SJSA1 (cell line): ENCODE measurements around the gene TFCP2. TPM values are rescaled to one million over a fixed set of nuclear protein-coding genes. Genes with fewer than 3 reads are reported as not detected.

ENCODE experiments used
- DNase-seq, 2 experiments: peaks; one replicate each; pipeline ENCODE4 v3.0.0-alpha.2; 2015 to 2020; ENCODE audit warnings: low spot score in 2 of 2, low read depth in 1 of 2
- H3K27ac ChIP-seq: fragments of 250-450 bp; sonication (Bioruptor Pico); 2 replicates; pipeline ENCODE4 v1.5.1; 2020; ENCODE audit warnings: mild to moderate bottlenecking, moderate library complexity
- H3K27me3 ChIP-seq: fragments of 250-450 bp; sonication (Bioruptor Pico); replicated peaks from 2 replicates; pipeline ENCODE4 v1.5.1; 2020; ENCODE audit warnings: mild to moderate bottlenecking, moderate library complexity
- H3K36me3 ChIP-seq: fragments of 250-450 bp; sonication (Bioruptor Pico); 2 replicates; pipeline ENCODE4 v1.5.1; 2020; ENCODE audit warnings: mild to moderate bottlenecking
- H3K4me1 ChIP-seq: fragments of 250-450 bp; sonication (Bioruptor Pico); replicated peaks from 2 replicates; pipeline ENCODE4 v1.6.1; 2021; ENCODE audit warnings: mild to moderate bottlenecking
- H3K4me3 ChIP-seq: fragments of 250-450 bp; sonication (Bioruptor Pico); 2 replicates; pipeline ENCODE4 v1.5.1; 2020; ENCODE audit warnings: mild to moderate bottlenecking
- H3K9me3 ChIP-seq: fragments of 250-450 bp; sonication (Bioruptor Pico); replicated peaks from 2 replicates; pipeline ENCODE4 v1.5.1; 2020; ENCODE audit warnings: mild to moderate bottlenecking
- total RNA-seq: library from RNA; depleted of rRNA; stranded (reverse); fragments of >200 nt; shearing (Covaris generic); gene quantifications from 2 replicates; pipeline ENCODE4 v1.2.3, GENCODE V29; 2014

TFCP2 gene
- total RNA-seq, 1 experiment from 2014 or later = 8.8 TPM

DNA sequence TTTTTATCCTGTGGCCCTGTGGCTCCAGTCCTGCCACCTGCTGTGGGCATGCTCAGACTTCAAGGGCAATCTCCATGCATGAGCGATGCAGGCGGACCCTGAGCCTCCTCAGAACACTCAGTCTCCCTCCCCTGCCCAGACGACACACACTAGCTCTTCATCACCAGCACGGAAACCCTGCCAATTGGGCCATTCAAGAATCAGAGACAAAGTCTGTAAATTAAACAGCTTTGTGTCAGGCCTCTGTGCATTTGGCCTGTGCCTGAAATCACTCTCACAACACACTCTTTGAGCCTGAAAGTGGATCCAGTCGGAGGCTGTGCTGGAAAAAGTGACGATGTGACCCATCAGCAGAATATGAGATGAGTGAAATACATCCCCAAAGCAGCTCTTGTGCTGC lies 32.4 kb upstream of the TFCP2 start:
- no peak for DNase-seq
- Histone ChIP-seq H3K36me3 (no peaks in the 10 kb centered on the region; the same call in 1 of the 2 replicates), H3K27ac (no peak overlapping the region), H3K9me3 (no peaks in the 10 kb centered on the region), H3K4me1 (no peaks in the 10 kb centered on the region), H3K27me3 (no peaks in the 10 kb centered on the region), H3K4me3 (no peak overlapping the region)

DNA sequence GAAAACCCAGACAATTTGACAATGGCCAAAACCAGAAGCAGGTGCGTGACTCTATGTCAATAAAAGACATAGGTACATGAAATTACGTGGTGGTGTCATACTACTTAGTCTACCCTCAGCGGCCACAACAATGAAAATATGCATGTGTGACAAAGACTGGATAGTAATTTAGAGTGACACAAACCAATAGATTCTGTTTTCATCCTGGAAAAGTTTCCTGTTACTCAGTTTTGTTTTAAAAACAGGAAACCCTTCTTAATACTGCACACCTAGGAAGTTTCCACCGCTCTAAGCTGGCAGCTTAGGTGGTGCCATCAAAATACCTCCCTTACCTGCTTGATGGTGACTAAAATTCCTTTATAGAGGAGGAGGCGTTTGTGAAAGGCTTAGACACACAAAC lies 29.8 kb upstream of the TFCP2 start:
- Histone ChIP-seq H3K27ac (no peak overlapping the region), H3K9me3 (no peaks in the 10 kb centered on the region), H3K4me1 (no peaks in the 10 kb centered on the region), H3K27me3 (no peaks in the 10 kb centered on the region), H3K4me3 (no peak overlapping the region), H3K36me3 (no peaks in the 10 kb centered on the region; the same call in 1 of the 2 replicates)
- no peak for DNase-seq

DNA sequence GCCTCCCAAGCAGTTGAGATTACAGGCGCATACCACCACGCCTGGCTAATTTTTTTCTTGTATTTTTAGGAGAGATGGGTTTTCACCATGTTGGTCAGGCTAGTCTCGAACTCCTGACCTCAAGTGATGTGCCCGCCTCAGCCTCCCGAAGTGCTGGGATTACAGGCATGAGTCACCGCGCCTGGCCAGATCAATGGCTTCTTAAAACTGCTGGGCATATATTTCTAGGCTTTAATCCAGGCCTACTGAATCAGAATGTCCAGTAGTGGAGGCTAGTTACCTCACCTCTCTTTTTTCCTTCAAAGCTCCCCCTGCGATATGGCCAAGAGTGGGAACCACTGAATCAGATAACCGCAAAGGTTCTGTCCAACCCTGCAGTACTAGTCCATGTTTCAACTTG lies 27.9 kb upstream of the TFCP2 start:
- H3K27me3 ChIP-seq = no peaks in the 10 kb centered on the region
- no peaks in the 10 kb centered on the region for H3K36me3 ChIP-seq
- DNase-seq = no peak
- no peak overlapping the region for H3K4me3 ChIP-seq
- no peaks in the 10 kb centered on the region for H3K9me3 ChIP-seq
- H3K4me1 ChIP-seq = no peaks in the 10 kb centered on the region
- no peak overlapping the region for H3K27ac ChIP-seq

DNA sequence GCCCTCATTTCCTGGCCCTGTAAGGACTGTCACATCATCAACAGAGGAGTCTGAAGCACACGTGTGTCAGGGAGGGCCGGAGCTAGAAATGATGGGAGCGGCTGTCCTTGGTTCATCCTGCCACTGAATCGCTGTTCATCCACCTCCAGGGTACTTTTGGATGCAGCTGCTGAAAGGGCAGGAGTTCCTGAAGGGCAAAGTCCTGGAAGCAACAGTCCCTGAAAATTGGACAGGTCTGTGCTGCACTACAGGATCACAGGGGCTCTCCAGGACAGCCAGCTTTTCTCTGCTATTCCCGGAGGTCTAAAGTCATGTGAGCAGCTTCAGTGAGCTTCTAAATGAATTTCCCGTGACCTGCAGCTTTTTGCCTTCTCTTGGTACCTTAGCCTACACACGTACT lies 27.2 kb upstream of the TFCP2 start:
- Histone ChIP-seq H3K4me3 (no peak overlapping the region), H3K27me3 (no peaks in the 10 kb centered on the region), H3K9me3 (no peaks in the 10 kb centered on the region), H3K36me3 (no peaks in the 10 kb centered on the region), H3K27ac (no peak overlapping the region), H3K4me1 (no peaks in the 10 kb centered on the region)
- no peak for DNase-seq

DNA sequence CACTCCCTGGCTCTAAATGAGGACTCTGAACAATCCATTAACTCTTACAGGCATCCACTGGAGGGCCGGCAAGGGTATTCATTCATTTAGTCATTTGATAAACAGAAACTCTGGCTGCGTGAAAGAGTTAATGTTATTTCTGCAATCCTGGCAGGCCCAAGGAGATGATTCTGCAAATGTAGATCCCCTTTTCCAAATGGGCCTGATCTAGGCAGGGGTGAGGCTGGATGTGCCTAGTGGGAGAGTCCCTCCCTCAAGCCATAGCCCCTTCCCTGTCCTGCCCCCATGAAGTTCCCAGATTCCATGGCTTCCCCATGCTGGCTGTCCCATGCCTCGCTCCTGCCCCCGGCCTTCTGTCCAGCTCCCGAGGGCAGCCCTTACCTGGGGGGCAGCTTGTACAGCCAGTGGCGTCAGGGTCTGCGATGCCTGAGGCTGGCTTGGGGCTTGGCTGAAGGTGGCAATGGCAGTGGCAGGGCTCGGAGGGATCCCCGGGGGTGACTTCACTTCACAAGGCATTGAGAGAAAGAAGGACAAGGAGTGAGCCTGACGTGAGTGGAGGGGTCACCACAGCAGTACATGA lies 26.5 kb upstream of the TFCP2 start:
- H3K27me3 ChIP-seq = no peaks in the 10 kb centered on the region

DNA sequence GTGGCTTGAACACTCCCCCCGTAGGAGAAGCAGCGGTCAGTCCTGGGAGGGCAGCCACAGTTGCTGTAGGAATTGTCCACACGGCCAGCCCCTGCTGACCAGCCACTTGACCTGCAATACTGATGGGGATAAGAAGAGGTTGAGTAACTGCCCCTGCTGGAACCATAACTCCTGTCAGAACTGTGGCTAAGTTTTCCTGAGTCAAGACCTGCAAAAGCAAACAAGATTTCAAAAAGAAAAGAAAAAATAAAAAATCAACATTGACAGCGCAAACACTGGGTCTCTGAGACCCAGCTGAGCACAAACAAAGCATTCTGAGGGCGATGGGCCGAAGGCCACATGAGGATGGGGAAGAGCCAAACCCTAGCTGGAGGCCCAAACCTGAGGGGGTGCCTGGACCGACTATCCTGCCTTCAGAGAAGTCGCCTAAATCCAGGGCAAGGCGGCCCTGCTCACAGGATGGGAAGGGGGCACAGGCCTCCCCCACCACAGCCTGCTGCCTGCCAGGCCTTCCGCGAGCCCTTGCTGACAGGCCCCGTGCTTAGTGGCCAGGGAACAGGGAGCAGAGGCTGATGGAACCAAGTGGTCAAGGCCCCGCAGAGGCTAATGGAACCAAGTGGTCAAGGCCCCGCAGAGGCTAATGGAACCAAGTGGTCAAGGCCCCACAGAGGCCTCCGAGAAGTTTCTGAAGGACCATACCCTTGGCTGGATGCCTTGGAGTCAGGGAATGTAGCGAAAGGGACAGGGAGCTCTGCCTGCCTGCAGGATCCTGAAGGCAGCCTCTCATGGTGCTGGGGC lies 25.8 kb upstream of the TFCP2 start:
- Histone ChIP-seq H3K36me3 (no peaks in the 10 kb centered on the region), H3K4me1 (no peaks in the 10 kb centered on the region), H3K4me3 (no peak overlapping the region), H3K27me3 (no peaks in the 10 kb centered on the region), H3K27ac (no peak overlapping the region), H3K9me3 (no peaks in the 10 kb centered on the region)
- no peak for DNase-seq

More for the DNA sequence above, 26.5 kb upstream of the TFCP2 start:
- Histone ChIP-seq H3K4me1 (no peaks in the 10 kb centered on the region), H3K9me3 (no peaks in the 10 kb centered on the region), H3K36me3 (no peaks in the 10 kb centered on the region), H3K27ac (no peak overlapping the region), H3K4me3 (no peak overlapping the region)
- no peak for DNase-seq

DNA sequence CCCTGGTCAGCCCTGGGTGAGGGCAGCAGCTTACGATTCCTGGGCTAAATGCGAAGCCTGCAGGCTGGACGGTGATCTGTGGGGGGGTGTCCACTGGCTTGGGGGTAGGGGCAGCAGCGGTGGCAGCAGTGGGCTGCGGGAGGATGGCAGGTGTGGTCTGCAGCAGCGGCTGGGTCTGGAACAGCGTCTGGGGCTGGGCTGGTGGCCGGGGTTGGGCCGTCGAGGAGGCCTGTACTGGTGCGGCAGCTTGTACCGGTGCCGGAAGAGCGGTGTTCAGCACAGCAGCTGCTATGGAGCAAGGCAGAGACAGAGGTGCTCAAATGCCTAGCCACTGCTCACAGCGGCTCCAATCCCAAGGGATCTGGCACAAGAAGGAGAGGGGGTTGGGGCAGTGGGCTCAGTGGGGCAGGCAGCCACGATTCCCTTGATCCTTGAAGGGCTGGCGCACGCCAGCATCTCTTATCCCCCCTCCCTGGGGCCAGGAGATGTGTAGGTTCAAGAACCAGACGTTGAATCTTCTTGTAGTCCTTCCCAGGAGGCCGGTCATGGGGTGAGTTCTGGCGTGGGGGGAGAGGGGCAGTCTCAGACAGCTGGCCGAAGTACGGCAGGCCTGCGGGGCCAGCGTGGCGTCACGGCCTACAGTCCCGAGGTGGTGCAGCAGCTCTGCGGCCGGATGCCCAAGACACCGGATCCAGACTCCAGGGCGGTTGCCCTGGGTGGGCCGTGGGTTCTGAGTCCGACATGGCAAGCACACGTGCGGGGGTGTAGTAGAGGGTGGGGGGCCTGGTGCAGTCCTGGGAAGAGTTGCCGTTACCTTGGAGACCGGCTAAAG lies 25.0 kb upstream of the TFCP2 start:
- H3K27me3 ChIP-seq = no peaks in the 10 kb centered on the region
- H3K4me1 ChIP-seq = no peaks in the 10 kb centered on the region
- no peaks in the 10 kb centered on the region for H3K36me3 ChIP-seq
- no peak overlapping the region for H3K4me3 ChIP-seq
- DNase-seq = no peak
- H3K27ac ChIP-seq = no peak overlapping the region
- H3K9me3 ChIP-seq = no peaks in the 10 kb centered on the region

DNA sequence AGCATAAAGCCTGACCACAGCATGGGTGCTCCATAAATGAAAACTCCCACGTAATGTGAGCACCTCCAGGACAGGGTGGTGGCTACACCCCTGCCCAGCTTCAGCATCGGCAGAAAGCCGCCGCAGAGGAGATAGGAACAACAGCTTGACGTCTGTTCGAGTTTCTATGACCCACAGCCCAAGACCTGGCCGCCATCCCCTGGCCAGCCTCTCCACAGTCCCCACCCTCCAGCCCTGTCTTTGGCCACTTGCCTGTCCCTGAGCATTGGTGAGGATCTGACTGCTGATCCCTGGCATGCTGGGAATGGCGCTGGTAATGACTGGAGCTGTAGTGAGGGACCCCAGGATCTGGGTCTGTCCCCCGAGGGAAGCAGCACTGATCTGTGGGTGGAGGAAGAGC lies 23.6 kb upstream of the TFCP2 start:
- Histone ChIP-seq H3K27ac (no peak overlapping the region), H3K4me1 (no peaks in the 10 kb centered on the region), H3K27me3 (no peaks in the 10 kb centered on the region), H3K36me3 (no peaks in the 10 kb centered on the region), H3K9me3 (no peaks in the 10 kb centered on the region), H3K4me3 (no peak overlapping the region)
- DNase-seq = no peak

DNA sequence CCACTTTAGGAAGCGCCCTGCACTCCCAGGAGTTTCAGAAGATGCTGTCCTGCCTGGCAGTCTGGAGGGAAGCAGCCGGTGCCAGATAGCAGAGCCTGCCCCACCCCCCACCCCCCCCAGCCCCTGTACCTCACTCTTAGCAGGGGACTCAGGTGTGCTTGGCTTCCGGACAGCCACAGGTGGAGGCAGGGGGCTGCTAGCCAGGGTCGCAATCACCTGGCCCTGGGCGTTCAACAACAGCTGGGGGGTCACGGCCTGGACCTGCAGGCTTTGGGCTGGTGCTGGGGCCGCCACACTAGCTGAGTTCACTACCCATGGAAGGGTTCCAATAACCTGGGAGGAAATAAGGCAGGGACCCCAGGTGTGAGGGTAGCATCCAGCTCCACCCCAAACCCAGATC lies 22.9 kb upstream of the TFCP2 start:
- Histone ChIP-seq H3K4me1 (no peaks in the 10 kb centered on the region), H3K9me3 (no peaks in the 10 kb centered on the region), H3K36me3 (no peaks in the 10 kb centered on the region), H3K27me3 (no peaks in the 10 kb centered on the region), H3K4me3 (no peak overlapping the region), H3K27ac (no peak overlapping the region)
- DNase-seq = no peak

DNA sequence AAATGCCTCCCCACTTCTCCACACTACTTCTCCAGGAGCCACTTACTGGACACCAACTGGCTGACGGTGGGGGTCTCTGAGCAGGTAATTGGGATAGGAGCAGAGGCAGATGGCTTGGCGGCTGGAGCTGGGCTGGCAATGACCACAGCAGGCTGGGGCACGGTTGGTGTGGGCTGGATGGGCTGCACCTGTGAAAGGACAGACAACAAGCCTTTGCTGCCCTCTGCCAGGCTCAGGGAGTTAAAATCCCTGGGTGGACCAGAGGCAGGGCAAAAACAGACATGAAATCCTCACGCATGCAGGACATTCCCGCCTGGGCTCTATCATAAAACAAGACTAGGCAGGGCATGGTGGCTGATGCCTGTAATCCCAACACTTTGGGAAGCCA lies 19.3 kb upstream of the TFCP2 start:
- Histone ChIP-seq H3K9me3 (no peaks in the 10 kb centered on the region), H3K27me3 (no peaks in the 10 kb centered on the region), H3K36me3 (no peaks in the 10 kb centered on the region), H3K4me3 (no peak overlapping the region), H3K27ac (no peak overlapping the region), H3K4me1 (no peaks in the 10 kb centered on the region)
- no peak for DNase-seq

DNA sequence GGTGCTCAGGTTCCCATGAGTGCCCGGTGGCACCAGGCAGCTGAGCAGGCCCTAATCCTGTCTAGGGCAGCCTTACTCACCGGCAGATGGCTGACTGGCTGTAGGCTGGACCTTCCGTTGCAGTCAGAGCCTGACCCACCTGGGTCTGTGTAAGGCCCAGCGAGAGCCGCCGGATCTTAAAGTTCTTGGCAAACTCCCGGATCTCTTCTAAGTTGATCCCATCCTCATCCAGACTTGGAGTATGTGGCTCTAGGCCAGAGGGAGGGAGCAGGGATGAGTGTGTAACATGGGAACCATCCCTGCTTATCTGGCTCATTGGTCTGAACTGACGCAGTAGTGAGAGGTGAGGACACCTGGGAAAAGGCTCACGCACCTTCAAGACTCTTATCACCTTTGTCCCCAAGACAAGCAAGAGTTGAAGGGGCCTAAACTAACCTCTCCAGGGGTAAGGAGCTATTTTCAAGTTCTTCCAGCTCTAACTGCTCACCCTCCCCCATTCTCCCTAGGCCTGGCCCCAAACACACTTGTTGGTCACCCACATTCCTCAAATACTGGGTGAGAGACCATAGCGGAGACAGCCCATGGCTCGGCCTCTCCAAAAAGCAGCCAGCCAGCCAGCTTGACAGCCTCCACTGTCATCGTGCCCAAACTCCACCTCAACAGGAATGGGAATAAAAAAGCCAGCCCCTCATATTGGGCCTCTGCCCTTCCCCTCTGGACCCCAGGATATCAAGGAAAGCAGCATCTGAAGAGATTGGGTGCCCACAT lies 18.8 kb upstream of the TFCP2 start:
- Histone ChIP-seq H3K4me1 (no peaks in the 10 kb centered on the region), H3K4me3 (no peak overlapping the region), H3K27me3 (no peaks in the 10 kb centered on the region), H3K36me3 (no peaks in the 10 kb centered on the region), H3K27ac (no peak overlapping the region), H3K9me3 (no peaks in the 10 kb centered on the region)
- no peak for DNase-seq

DNA sequence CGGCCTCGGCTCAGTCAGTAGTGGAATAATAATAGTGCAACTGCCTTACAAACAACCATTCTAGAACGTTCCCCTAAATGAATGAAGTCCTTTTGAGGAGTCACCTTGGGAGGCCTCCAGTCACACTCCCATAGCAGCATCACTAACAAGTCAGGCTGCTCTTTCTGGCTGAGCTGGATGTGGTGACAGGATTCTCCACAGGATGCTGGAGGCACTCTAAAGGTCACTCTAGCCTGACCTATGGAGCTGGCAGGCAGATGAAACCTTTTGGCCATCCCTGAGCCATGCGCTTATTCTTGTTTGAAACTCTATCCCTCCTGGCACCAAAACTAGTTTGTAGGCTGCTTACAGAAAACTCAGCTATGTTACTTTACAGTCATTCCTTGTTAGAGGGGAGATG lies 17.9 kb upstream of the TFCP2 start:
- Histone ChIP-seq H3K9me3 (no peaks in the 10 kb centered on the region), H3K4me3 (no peak overlapping the region), H3K27ac (no peak overlapping the region), H3K27me3 (no peaks in the 10 kb centered on the region), H3K36me3 (no peaks in the 10 kb centered on the region), H3K4me1 (no peaks in the 10 kb centered on the region)
- DNase-seq = no peak

DNA sequence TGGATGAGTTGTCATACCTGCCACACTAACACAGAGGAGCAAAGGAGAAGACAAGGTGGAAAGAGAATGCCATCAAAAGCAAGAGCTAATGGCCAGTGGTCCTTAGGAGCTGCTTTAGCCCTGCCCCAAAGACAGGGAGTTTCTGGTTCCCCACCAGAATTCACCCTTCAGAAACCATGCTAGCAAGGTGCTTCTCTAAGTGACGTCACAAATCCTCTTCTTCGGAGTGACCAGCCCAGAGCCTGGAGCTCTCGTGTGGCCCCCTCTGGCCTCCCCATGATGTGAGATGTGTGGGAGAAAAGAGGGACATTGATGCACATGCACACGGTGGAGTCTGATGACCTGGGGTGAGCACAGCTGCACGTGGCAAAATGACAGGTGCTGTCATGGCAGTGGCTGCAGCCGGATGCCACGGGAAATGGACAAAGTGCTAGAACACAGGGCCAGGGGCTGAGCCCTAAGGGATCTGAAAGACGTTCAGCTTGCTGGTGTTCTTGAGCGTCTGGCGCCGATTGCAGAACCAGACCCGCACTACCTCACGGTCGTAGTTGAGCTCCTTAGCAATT lies 16.9 kb upstream of the TFCP2 start:
- Histone ChIP-seq H3K27ac (no peak overlapping the region), H3K36me3 (no peaks in the 10 kb centered on the region), H3K9me3 (no peaks in the 10 kb centered on the region), H3K27me3 (no peaks in the 10 kb centered on the region), H3K4me3 (no peak overlapping the region), H3K4me1 (no peaks in the 10 kb centered on the region)
- DNase-seq = no peak
